NOMO-1 treated with DMSO at 0.1 percent for 48 hours (cell line): ENCODE results near the gene TTC39B.
"Not testable (repeated sequence)": the region's sequence is repeated elsewhere in the genome, so short reads cannot be mapped to it uniquely, and the experiment has no call there.

Source experiments
- DNase-seq: peaks from one replicate; lab custom pipeline; 2025; ENCODE audit not compliant: unreplicated experiment; lab: John Stamatoyannopoulos, UW

TTC39B gene

DNA sequence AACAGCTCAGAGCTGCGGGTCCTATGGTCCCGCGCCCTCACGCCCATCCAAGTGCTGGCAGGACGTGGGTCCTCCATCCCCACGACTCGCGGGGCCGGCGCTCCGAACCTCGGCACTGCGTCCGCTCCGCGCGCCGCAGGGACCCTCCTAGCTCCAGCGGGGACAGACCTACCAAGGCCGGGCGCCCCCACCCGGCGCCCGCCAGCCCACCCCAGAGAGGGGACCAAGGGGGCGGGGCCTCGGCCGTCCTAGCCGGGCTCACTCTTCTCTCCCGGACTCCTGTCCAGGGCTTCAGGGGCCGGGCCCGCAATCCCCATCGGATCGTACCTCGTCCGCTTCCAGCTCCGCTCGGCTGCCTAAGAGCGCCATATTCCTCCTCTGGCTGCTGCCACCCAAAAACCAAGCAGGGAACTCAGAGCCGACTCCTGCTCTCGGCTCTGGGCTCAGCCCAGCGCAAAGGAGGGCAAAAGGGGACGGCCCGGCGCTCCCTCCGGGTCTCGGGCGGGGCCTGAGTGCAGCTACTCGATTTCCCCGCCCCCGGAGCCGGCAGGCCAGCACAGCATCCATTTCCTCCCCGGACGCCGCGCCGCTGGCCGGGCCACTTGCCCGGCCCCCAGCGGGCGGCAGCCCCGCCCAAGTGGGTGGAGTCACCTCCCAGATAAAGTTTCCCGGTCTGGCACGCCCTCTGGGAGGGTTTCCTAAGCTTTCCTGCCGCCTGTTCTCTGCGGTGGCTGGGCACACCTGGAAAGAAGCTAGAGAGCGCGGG, at the start of gene TTC39B:
Gene TTC39B (minus strand): TSS at position 460 of the 766 bp plus-strand sequence. CDS start 91 bp downstream, at position 369.
- peak; percentile 62 for DNase-seq

DNA sequence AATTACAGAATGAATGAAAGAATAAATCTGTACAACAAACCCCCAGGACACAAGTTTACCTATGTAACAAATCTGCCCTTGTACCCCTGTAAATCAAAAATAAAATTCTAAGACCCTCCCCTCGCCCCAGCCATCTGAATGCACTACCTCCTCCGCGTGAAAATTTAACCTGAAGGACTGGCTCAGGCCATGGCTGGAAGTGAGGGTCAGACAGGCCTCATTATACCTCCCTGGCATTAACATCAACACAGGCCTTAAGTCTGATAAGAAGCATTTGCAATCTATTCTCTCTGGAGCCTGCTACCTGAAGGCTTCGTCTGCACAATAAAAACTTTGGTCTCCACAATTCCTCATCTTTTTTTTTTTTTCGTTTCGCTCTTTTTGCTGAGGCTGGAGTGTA, 48.7 kb upstream of the TTC39B start:
- DNase-seq: no peak

DNA sequence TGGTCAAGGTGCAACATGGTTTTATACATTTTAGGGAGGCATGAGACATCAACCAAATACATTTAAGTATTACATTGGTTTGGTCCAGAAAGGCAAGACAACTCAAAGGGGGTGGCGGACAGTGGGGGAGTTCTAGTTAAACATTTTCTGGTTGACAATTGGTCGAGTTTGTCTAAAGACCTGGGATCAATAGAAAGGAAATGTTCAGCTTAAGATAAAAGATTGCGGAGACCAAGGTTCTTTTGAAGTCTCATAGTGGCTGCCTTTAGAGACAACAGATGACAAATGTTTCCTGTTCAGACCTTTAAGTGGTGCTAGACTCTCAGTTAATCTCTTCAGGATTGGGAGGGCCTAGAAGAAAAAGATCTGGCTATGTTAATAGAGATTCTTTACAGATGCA, 47.7 kb upstream of the TTC39B start:
- no peak for DNase-seq

DNA sequence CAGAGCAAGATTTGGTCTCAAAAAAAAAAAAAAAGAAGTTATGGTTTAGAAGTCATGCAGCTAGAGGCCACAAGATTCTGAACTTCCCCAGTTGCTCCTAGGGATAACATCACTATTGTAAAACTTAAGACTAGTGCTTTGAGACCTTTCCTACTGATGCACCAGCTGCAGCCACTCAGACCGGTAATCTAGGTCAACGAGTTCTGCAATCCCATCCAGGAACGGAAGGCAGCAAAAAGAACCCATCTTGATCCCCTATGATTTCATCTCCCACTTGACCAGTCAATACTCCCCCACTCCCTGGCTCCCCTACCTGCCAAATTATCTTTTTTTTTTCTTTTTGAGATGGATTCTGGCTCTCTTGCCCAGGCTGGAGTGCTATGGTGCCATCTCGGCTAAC, 46.9 kb upstream of the TTC39B start:
- DNase-seq: no peak

DNA sequence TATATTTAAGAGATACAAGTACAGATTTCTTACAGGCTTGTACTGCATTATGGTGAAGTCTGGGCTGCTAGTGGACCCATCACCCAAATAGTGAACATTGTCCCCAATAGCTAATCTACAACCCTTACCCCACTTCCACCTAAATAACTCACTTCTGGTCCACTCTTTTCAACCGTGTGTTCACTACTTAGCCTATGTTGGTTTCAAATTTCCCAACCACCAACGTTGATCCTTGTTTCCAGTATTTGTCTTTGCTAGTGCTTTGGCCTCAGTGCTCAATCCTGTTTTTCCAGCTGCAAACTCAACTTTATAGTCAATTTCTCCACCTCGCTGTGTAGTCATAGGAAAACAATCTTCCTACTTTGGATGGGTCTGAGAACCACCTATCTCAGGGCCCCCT, 45.3 kb upstream of the TTC39B start:
- DNase-seq: no peak

DNA sequence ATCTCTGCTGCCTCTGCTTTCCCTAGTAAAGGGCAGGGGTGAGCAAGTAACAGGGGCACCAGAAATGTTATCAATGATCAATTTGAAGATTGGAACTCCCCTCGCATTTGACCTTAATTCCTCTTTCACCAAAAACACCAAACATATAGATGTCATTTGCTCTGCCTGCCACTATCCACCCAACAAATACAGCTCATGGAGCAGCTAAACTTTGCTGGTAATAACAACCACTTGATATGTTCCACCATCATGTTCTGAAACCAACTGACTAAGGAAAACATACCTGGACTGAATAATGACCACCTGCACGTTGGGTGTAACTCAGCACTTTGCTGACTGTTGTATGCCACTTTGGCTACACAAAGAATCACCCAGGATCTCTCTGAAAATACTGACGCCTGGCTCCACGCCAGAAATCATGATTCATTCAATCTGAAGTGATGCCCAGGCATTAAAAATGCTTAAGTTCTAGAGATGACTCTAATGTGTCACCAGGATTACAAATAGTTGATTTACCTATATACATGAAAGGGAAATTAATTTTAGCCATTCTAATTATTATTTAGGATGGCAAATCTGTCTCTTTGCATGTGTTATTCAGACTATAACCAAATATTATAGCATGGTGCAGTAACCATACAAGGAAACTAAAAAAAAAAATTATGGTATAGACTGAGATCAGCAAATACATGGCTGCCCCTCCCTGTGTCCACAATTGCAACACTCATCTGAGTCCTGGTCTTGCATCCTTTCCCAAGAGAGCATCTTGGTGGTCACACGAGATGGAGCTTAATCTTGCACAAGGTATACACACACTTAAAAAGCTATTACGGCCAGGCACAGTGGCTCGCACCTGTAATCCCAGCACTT, 43.1 kb upstream of the TTC39B start:
- no peak for DNase-seq

DNA sequence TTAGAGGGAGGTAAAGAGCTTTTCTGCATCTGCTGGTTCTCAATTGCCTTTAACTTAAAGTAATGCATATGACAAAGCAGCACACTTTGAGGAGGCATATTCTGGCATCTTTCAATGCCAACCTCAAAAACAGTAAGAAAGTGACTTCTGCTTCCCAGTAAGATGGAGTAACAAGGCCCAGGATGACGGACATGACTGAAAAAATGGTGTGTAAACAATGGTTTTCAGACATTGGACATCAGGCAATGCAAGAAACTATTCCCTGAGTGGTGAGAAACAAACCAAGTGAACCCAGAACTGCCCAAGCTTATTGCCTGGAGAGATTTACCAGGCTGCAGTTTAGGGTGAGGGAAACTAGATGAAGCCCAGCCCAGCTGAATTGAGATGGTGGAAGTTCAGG, 39.8 kb upstream of the TTC39B start:
- no peak for DNase-seq

DNA sequence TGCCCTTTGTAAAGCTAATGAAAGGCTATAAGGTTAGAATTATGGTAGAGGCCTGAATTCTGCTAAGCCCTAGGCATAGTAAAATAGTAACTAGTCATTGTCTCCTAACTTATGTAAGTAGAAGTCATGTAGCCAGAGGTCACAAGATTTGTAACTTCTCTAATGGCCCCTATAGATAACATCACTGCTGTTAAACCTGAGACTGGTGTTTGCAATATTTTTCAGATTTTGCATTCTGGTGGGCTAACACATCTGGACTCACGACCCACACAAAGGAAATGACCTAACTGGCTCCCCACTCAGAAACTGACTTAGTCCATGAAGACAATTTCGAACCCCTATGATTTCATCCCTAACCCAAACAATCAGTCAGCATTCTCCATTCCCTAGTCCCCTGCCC, 37.2 kb upstream of the TTC39B start:
- no peak for DNase-seq

DNA sequence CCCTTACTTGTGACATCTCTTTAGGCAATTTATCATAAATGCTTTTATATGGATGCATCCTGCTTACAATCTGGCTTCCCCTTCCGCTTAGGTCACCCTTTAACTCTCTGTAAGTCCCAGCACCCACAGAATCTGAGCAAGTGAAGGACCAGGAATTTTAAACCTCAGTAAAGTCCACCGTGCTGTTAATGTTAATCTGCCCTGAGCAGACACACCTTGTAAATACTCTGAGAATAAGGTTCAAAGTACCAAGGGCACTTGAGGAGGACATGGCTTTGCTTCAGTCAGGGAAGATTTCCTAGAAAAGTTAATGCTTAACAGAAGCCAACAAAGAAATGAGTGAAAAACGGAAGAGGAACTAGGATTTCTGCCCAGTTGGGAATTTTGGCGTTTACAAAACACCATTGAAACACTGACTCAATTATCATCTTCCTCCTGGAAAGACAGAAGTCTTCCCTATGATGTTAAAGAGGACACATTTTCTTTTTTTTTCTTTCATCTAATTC, 26.4 kb upstream of the TTC39B start:
- DNase-seq: no peak

DNA sequence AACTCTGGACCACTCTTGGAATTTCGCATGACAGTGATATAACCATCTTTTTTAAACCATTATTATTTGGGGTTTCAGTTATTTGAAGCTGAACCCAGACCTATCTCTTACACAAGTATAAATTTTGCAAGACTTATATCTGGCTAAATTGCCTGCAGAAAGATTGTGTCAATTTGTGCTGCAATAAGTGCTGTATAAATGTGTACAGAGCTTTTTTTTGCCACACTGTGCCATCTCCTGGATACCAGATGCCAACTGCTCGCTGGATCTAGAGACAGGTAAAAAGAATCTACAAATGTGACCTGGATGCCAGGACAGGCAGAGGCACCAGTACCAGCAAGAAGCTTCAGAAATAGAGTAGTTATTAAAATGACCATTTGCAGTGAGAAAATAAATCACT, 25.9 kb upstream of the TTC39B start:
- DNase-seq: no peak

DNA sequence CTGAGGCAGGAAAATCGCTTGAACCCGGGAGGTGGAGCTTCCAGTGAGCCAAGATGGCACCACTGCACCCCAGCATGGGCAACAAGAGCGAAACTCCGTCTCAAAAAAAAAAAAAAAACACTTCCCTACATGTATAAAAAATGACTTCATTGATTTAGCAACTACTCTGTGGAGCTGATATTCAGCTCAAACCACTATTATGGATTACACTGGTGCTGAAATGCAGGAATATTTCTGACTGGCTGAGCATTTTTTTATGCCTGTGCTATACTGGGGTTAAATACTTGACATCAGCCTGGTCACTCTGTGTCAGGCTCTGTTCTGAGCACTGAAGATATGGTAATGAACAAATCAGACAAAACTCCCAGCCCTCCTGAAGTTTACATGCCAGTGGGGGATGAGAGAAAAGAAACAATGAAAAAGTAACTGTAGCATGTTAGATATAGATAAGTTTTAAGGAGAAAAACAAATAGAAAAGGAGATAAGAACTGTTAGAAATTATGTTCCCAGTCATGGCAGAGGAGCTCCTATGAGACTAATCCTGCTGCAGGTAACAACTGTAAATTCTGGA, 22.6 kb upstream of the TTC39B start:
- DNase-seq: no peak

DNA sequence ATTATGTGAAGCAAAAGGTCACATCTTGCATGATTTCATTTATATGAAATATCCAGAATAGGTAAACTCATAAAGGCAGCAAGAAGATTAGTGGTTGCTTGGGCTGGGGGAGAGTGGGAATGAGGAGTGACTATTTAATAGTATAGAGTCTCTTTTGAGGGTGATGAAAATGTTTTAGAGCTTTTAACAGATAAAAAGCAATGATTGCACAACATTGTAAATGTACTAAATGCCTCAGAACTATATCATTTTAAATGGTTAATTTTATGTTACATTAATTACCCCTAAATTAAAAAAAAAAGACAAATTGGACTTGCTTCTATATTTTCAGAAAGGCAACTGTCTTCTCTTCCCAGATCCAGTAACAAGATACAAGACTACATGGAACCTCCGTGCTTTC, 21.9 kb upstream of the TTC39B start:
- DNase-seq: no peak

DNA sequence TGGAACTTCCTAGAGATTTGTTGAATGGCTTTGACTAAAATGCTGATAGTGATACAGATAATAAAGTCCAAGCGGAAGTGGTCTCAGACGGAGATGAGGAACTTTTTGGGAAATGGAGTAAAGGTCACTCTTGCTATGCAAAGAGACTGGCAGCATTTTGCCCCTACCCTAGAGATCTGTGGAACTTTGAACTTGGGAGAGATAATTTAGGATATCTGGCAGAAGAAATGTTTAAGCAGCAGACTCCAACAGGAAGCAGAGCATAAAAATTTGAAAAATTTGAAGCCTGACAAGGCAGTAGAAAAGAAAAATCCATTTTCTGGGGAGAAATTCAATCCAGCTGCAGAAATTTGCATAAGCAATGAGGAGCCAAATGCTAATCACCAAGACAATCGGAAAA, 15.7 kb upstream of the TTC39B start:
- not testable (repeated sequence) for DNase-seq

DNA sequence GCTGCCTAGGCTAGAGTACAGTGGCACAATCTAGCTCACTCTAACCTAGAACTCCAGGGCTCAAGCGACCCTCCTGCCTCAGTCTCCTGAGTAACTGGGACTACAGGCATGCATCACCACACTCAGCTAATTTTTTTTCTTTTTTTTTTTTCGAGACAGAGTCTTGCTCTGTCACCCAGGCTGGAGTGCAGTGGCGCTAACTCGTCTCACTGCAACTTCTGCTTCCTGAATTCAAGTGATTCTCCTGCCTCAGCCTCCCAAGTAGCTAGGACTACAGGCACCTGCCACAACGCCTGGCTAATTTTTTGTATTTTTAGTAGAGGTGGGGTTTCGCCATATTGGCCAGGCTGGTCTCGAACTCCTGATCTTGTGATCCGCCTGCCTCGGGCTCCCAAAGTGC, 12.6 kb upstream of the TTC39B start:
- DNase-seq: not testable (repeated sequence)

DNA sequence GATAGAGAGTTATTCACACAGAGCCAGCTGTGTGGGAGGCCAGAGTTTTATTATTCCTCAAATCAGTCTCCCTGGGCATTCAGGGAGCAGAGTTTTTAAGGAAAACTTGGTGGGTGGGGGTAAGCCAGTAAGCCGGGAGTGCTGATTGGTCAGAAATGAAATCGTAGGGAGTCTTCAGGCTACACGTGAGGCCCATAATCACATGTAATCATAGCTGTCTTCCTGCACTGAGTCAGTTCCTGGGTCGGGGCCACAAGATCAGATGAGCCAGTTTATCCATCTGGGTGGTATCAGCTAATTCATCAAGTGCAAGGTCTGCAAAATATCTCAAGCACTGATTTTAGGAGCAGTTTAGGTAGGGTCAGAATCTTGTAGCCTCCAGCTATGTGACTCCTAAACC, 10.8 kb upstream of the TTC39B start:
- no peak for DNase-seq

DNA sequence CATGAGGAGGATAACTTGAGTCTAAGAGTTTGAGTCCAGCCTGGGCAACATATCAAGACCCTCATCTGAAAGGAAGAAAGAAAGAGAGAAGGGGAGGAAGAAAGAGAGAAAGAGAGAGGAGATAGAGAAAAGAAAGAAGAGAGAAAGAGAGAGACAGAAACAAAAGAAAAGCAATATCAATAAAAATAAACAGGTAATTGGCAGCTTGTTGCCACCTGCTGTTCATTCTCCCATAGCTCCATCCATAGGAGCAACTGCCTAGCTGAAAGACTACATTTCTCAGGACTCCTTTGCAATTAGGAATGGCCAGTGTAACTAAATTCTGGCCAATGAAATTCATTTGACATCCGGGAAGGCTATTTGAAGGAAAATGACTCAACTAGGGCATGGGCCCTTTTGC, 4.6 kb upstream of the TTC39B start:
- DNase-seq: no peak

DNA sequence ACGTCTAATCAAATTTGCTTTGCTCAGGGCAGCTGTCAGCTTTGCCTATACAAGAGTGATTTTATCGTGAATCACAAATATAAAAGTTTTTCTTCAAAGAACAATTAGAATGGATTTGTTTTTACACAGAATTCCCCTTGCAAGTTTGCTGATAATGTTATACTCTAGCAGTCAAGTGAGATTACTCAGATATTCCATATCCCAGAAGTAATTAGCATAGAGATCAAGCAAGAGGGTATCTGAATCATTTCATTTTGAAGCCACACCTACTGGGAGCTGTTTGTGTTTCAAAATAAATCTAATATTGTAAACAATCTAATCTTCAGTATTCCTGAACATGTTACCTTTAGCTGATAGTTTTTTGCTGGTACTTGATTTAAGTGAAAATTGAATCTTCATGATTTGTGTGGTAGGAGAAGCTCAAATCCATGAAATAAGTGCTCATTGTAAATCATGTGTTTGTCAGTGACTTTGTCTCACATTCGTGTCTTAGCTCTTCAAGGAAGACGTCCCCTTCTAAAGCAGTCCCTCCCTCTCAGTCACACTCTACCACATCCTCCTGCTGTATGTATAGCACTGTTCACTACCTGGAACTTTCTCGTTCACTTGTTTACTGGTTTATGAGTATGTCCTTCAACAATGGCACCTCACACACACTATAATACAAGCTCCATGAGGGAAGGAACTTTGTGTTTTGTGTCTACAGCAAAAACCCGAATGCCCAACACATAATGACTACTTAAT, 3.3 kb upstream of the TTC39B start:
- DNase-seq: no peak

DNA sequence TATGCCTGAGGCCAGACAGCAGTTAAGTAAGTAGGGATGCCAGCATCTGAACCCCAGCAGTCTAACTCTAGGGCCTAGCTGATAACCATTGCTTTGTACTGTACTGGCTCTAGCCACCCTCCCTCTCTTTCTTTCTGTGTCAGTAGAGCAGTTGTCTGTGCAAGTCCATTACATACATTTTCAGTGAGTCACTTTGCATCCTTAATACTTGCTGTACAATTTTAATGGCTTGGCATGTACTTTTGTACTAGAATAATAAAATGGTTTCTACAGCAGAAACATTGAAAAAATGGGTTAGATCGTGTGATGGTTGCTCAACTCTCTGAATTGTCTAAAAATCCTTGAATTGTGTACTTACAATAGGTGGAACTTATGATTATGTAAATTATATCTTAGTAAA, 1.5 kb upstream of the TTC39B start:
- no peak for DNase-seq

DNA sequence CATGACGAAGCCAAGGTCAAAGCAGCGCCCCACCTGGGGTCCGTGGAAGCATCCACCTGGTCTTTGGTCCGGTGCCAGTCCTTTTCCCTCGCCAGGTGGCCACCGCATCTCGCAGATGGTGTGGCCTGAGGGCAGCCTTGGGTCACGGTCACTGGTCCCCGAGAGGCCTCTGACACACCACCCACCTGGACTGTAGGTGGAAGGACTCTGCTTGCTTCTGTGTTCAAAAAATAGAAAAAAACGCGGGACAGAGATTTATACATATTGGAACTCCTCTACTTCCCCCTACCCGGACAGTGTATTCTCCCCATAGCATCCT, 466 bp upstream of the TTC39B start:
- no peak for DNase-seq

DNA sequence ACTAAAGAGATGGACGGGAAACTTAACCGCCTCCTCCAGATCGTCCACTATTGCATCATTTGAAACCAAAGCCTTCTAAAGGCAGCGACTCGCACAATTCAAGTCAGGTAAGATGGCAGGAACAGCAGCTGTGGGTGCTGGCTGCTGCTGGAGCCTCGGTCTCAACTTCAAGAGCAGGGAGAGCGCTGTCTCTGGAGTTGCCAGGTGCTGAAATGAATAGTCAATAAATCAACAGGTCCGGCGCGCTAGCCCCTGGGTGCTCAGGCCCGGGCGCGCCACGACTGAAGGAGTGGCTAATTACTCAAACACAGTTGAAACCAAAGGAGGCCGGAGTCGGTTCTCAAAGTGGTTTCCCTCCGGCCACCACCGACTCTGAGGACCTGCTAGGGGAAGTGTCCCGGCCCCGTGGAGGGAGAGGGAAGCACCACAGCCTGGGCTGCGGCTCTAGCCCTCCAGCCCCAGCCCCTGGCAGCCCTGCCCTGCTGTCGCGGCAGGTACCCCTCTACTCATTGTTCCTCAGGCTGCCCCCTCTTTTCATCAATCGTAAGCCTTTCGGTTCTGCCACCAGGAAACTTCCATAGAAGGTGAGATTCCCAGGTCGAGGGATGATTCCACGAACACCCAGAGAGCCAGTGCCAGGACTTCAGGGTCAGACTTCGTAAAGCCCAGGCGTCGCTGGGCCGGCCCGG, 804 bp downstream of the TTC39B start:
- peak; percentile 3 for DNase-seq

DNA sequence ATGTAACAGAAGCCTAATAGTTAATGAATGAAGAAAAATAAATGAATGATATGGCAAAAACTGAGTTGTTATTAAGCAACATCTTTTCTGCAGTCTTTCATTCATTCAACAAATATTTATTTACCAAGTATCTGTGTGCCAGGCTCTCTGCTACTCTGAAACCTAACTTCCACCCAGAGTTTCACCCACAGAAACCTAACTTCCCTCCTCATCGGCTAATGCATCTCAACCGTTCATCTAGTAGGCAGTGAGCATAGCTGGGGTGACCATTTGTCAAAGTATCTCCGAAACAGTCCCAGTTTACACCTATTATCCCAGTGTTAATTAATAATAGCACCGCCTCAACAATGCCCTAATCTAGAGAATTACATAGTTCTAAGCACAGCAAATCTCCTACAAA, 1.5 kb downstream of the TTC39B start:
- DNase-seq: peak; percentile 20
